Hippocampal formation (tissue), 2 donors: ENCODE results near the gene HLX.

Experiments
- DNase-seq, 2 donors: peaks; one replicate each; lab custom pipeline; 2025; lab: John Stamatoyannopoulos, UW

Gene HLX

GRCh38 chr1:220879076-220879508 is at the start of gene HLX:
HLX (plus strand) TSS chr1:220879443; CDS start chr1:220879858, 415 bp downstream.
- DNase-seq = peak; percentile 39 to 55

GRCh38 chr1:220833436-220833835 is 45.8 kb upstream of the HLX start:
- DNase-seq = no peak

- no peak for DNase-seq
These were observed 44.9 kb upstream of the HLX start for GRCh38 chr1:220834155-220834870.

GRCh38 chr1:220838578-220838977 is 40.7 kb upstream of the HLX start:
- DNase-seq = no peak

- no peak for DNase-seq
These were observed 39.8 kb upstream of the HLX start for GRCh38 chr1:220839474-220839873.

GRCh38 chr1:220841293-220841692 is 38.0 kb upstream of the HLX start:
- DNase-seq = no peak

- no peak for DNase-seq
These were observed 35.7 kb upstream of the HLX start for GRCh38 chr1:220843481-220844011.

GRCh38 chr1:220852408-220852807 is 26.8 kb upstream of the HLX start:
- DNase-seq = no peak

GRCh38 chr1:220872296-220872695 is 6.9 kb upstream of the HLX start:
- DNase-seq = no peak

- no peak for DNase-seq
These were observed 6.2 kb upstream of the HLX start for GRCh38 chr1:220873087-220873486.

- DNase-seq = peak in 1 of 2 donors; percentile 12
These were observed 5.2 kb upstream of the HLX start for GRCh38 chr1:220873868-220874655.

GRCh38 chr1:220875260-220875659 is 4.0 kb upstream of the HLX start:
- DNase-seq = no peak

- DNase-seq = no peak
These were observed 2.5 kb upstream of the HLX start for GRCh38 chr1:220876511-220877376.

- no peak for DNase-seq
These were observed 1.7 kb upstream of the HLX start for GRCh38 chr1:220877377-220878095.

- peak in 1 of 2 donors; percentile 38 for DNase-seq
These were observed 810 bp upstream of the HLX start for GRCh38 chr1:220878191-220879075.

- no peak for DNase-seq
These were observed 492 bp downstream of the HLX start for GRCh38 chr1:220879509-220880361.

- DNase-seq = no peak
These were observed 1.1 kb downstream of the HLX start for GRCh38 chr1:220880362-220880670.

GRCh38 chr1:220880726-220881506 is 1.7 kb downstream of the HLX start:
- DNase-seq = peak in 1 of 2 donors; percentile 10
